Renal pelvis (tissue), 4 donors: Measurements from ENCODE around the gene KIRREL3. TPM values are rescaled to one million over a fixed set of nuclear protein-coding genes. Genes with fewer than 3 reads are reported as not detected.

Experiments used
- DNase-seq: peaks from one replicate; pipeline ENCODE4 v3.0.0-alpha.2; 2013
- polyA plus RNA-seq, 3 donors: library from polyadenylated mRNA; unstranded; fragments of 120-200 nt; gene quantifications; one replicate each; pipeline ENCODE4 v1.2.1, GENCODE V29; 2013; ENCODE audit not compliant: insufficient read length in 3 of 3

Gene KIRREL3
- polyA plus RNA-seq, 3 donors = 1.6 to 1.8 (median 1.7) TPM

- DNase-seq = no peak
Observed at GRCh38 chr11:126510621-126511370, 489.8 kb downstream of the KIRREL3 start.

DNA sequence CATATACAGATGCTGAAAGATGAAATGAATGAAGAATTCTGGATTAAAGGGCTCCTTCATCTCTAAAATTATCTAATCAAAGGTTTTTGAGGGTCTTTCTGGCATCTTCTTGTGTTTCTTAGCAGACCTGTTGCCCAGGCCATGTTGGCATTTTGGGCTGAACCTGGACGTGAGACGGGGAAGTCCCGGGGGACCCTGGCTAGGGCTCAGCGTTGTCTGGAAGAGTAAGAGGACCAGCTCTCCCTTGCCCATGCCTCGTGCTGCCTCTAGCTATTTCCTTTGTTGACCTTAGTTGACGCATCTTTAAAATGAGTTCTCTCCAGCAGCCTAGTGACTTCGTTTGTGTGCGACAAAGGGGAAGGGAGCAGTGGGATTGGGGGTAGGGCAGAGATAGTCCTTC lies 492.9 kb downstream of the KIRREL3 start:
- DNase-seq = no peak

DNA sequence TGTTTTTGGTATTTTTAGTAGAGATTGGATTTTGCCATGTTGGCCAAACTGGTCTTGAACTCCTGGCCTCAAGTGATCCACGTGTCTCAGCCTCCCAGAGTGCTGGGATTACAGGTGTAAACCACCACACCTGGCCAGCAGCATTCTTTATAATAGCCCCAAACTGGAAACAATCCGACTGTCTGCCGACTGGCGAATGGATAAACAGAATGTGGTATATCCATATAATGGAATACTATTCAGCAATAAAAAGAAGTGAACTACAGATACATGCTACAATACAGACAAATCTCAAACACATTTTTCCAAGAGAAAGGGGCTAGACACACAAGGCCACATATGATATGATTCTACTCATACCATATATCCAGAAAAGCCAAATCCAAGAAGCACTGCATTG lies 493.8 kb downstream of the KIRREL3 start:
- DNase-seq = no peak

DNA sequence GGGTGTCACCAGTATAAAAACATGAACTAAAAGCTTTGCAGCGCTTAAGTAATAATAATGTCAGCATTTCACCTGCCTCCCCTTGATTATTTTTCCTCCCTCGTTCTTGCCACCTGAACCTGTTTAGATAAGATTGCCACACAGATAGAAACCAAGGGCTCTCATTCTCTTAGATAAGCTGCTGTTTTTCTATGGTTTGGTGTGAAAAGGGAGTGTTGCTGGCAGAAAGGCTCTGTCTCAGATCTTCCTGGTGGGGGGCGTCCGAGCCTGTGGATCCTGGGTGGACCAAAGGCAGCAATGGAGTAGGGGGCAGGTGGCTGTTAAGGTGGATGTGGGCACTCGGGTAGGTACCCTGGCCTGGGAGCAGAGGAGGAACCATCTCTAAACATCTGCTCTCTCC lies 497.6 kb downstream of the KIRREL3 start:
- DNase-seq = no peak

- DNase-seq = no peak
Observed at GRCh38 chr11:126502159-126502558, 498.4 kb downstream of the KIRREL3 start.

DNA sequence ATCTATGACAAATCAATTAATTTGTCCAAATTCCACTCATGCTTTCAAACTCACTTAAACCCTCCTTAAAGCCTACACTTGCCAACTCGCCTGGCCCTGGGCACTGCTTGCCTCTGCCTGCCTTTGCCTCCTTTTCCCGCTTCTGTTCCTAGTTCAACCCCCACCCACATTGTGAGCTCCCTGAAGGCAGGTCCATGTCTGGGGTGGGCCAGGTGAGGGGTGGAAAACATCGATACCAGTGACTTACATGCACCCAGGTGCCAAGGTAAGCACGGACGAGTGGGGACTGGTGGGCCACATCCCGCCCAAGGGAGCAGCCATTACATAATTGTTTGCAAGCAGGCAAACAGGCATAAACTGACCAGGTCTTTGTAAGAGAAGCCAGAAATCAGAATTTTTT lies 498.9 kb downstream of the KIRREL3 start:
- no peak for DNase-seq

DNA sequence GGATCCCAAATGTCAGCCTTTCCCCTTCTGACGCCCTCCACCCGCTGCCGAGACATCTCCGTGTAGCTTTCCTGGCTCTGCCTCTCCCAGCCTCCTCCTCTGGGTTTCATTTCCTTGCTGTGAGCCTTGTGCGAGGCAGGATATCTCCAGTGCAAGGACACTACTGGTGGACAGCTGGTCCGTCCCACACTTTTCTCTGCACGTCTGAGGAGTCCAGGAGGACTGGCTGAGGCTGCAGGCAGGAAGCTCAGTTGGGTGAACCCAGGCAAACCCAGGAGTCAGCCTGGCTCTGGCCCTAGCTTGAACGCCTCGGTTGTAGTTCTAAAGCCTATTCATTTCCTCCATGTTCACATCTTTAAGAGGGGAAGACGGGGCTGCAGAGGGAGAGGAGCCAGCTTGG lies 499.6 kb downstream of the KIRREL3 start:
- DNase-seq = no peak

- DNase-seq = no peak
Observed at GRCh38 chr11:126499131-126499752, 501.3 kb downstream of the KIRREL3 start.

- DNase-seq = no peak
Observed at GRCh38 chr11:126498281-126498680, 502.3 kb downstream of the KIRREL3 start.

DNA sequence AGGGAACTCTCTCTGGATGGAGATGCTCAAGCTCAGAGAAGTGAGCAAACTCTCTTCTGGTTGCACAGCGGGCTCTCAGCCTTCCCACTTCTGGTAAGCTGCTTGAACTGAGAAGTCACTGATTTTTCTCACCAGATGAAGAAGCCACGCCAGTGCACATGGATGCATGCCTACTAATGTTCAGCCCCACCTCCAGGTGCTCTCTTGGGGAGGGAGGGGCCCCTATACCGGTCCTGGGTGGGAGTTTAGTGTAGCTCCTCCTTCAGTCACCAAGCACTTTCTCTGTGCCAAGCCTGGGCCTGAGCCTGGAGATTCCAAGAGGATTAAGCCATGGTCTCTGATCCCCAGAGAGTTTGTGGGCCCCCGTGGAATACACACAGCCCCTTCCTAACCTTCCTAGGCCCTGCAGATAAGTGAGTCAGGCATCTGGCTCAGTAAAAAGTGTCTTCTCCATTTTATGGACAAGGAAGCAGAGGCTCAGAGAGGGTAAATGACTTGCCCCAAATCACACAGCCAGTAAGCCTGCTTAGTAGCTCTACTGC lies 502.9 kb downstream of the KIRREL3 start:
- DNase-seq = no peak

GRCh38 chr11:126496576-126497337 lies 503.8 kb downstream of the KIRREL3 start:
- DNase-seq = no peak

DNA sequence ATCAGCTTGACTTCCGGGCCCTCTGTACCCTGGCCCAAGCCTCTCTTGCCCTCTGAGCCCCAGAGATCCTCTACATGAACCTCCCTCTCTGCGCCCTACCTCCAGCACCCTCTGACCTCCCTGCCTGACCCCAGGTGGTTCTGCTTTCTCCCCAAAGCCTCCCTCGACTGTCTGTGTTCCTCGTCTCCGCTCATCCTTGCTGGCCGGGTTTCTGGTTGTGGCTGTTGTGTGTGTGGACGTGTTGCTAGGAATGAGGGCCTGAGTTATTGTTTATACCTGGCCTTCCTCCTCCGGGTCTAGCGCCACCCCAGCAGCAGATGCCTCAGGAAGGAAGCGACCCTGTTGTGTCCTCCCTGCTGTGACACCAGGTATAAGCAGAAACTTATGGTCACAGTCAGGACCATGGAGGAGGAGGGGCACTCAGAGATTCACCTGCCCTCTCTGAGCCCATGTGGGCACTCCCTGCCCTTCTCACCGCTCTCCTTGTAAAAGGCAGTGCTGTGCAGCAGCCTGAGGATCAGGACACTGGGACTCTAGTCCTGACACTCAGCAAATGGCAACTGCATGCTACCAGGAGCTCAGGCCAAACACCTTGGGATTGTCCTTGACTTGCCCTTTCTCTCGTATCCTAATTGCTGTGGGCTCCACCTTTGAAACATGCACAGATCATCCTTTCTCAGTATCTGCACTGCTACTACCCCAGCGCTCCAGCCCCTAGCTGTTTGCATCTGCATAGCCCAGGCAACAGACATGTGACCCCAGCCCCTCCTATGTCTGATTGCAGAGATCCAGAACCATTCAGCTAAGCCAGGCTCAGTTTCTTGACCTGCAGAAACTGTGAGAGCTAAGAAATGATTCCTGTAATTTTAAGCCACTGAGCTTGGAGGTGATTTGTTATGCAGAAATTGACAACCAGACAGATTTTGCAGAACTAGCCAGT lies 505.0 kb downstream of the KIRREL3 start:
- no peak for DNase-seq

- DNase-seq = no peak
Observed at GRCh38 chr11:126494831-126495230, 505.7 kb downstream of the KIRREL3 start.

DNA sequence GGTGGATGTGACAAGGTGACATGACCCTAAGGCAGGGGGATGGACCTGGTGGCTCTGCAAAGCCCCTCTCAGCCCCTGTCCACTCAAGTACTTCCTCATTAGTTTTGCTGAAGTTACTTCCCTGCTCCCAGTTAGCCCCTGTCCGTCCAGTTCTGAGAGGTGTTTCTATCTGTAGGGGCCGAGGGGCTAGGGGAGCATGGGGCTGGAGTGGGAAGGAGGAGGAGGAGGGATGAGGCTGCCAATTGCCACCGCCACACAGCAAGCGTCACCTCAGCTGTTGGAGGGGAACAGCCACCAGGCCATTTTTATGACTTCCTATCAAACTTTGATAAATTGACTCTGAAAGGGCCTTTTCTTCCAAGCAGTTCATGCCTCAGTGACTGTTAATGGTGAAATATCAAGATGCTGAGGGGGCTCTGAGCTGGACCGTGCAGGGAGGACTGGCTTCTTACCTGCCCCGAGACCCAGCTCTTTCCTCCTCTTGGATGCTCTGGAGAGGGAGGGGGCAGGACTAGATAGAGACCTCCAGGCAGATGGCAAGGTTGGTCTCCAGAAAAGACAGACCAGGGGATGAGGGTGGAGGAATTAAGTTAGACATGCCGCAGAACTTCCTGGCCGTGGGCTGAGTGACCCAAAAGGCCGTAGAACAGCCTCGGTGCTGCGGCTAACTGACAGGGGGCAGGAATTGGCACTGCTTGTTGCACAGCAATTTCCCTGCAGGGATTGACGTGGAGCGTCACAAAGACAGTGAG lies 508.1 kb downstream of the KIRREL3 start:
- DNase-seq = no peak

DNA sequence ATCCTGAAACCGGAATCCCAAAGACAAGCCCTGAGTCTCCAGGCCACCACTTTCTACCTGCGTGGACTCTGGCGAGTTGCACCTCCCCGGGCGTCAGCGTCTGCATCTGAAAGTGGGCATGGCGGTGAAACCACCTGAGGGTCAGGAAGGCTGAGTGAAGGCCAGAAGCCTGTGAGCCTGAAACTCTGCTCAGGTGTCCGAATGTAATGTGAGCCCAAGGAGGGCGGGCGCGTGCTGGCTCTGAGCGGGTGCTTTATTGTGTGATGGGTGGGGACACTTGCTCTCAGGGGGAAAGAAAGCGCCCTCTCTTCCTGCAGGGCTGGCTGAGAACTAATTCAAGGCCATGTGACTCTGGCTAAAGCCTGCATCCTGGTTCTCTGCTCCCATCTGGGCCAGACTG lies 509.5 kb downstream of the KIRREL3 start:
- DNase-seq = no peak

GRCh38 chr11:126489836-126490660 lies 510.5 kb downstream of the KIRREL3 start:
- no peak for DNase-seq

GRCh38 chr11:126488591-126489370 lies 511.8 kb downstream of the KIRREL3 start:
- no peak for DNase-seq

DNA sequence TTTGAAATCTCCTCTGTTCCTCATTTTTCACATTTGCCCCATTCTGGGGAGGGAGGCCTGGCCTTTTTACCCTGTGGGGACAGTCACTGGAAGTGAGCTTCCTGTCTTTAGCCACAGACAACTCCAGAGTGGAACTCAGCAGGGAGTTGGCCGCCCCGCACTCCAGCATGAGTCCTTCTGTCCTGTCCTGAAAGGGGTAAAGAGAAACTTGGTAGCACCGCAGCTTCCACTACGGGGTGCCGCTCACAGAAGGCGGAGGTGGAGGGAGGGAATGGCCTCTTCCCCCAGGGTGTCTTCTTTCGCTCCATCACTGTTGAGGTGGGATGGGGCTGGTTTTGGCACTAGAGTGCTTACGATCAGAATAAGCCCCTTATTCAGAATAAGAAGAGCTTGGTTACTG lies 512.9 kb downstream of the KIRREL3 start:
- DNase-seq = no peak
